Ovary (tissue), 3 donors: Measurements from ENCODE around the gene DDA1.

Experiments used
- CTCF ChIP-seq, 3 donors: fragments of 450-650 bp in 2 of 3; fragments of 200-600 bp in 1 of 3; IDR thresholded peaks; one replicate each; pipeline versions ENCODE4 v1.5.1 to v1.8.0; 2016 to 2022; ENCODE audit warnings: antibody characterized with exemption in 3 of 3, mild to moderate bottlenecking in 1 of 3
- POLR2A ChIP-seq: fragments of 450-650 bp; IDR thresholded peaks from one replicate; pipeline ENCODE4 v1.6.1; 2017; ENCODE audit warnings: antibody characterized with exemption, mild to moderate bottlenecking, moderate library complexity
- donor health status: DM: no; HTN: no; CAD: no.

- TF ChIP-seq CTCF (IDR thresholded peaks at IDR 0.05) (peak; percentile 38 to 89 (median 85)), POLR2A (peak; percentile 37)
Observed at GRCh38 chr19:17305517-17306284, 3.7 kb upstream of the DDA1 start, which contains the start of gene MRPL34.
